Non-pigmented ciliary epithelial cell (primary cell): ENCODE results near the gene LGALS3.
A peak's percentile ranks its signal among the peaks of the same experiment; 100 is the strongest.

ENCODE experiments used
- DNase-seq: peaks from one replicate; pipeline ENCODE4 v3.0.0-alpha.2; 2010; ENCODE audit warnings: low read depth

The LGALS3 gene

GRCh38 chr14:55191203-55192053, 62.4 kb downstream of the LGALS3 start, which contains the start of gene DLGAP5:
Gene DLGAP5 (minus strand): TSS chr14:55191585. CDS start chr14:55189179, 2,406 bp downstream.
- peak; percentile 78 for DNase-seq

GRCh38 chr14:55192054-55192621, 63.1 kb downstream of the LGALS3 start:
- DNase-seq = no peak

- DNase-seq = no peak
These were observed 65.8 kb downstream of the LGALS3 start for GRCh38 chr14:55194656-55195355.
